NB4 (cell line): ENCODE results near the gene CD44.

Experiments used
- DNase-seq: peaks from one replicate; pipeline ENCODE4 v3.0.0; 2010; ENCODE audit warnings: low read depth
- H3K4me3 ChIP-seq: one replicate; pipeline ENCODE4 v1.5.1; 2011; ENCODE audit warnings: mild to moderate bottlenecking, low read depth, low read length, moderate library complexity
- MAX ChIP-seq: IDR thresholded peaks from 2 replicates; pipeline ENCODE4 v1.6.1; 2011; ENCODE audit warnings: low read depth, low read length
- MYC ChIP-seq: IDR thresholded peaks from 2 replicates; pipeline ENCODE4 v1.6.1; 2011; ENCODE audit warnings: low read depth, low read length
- POLR2A ChIP-seq: IDR thresholded peaks from 2 replicates; pipeline ENCODE4 v1.6.1; 2011; ENCODE audit warnings: mild to moderate bottlenecking; ENCODE audit not compliant: insufficient read length; ENCODE audit errors: extremely low read depth
- TF ChIP-seq, protein P1 (sequence below): IDR thresholded peaks from one replicate; pipeline ENCODE4 v1.5.1; 2012; ENCODE audit warnings: low read depth, low read length

Gene CD44

GRCh38 chr11:35177370-35177769 is 38.4 kb downstream of the CD44 start:
- DNase-seq = no peak
- no peak overlapping the region for H3K4me3 ChIP-seq
- no peak for TF ChIP-seq MAX
- TF ChIP-seq, protein P1, sequence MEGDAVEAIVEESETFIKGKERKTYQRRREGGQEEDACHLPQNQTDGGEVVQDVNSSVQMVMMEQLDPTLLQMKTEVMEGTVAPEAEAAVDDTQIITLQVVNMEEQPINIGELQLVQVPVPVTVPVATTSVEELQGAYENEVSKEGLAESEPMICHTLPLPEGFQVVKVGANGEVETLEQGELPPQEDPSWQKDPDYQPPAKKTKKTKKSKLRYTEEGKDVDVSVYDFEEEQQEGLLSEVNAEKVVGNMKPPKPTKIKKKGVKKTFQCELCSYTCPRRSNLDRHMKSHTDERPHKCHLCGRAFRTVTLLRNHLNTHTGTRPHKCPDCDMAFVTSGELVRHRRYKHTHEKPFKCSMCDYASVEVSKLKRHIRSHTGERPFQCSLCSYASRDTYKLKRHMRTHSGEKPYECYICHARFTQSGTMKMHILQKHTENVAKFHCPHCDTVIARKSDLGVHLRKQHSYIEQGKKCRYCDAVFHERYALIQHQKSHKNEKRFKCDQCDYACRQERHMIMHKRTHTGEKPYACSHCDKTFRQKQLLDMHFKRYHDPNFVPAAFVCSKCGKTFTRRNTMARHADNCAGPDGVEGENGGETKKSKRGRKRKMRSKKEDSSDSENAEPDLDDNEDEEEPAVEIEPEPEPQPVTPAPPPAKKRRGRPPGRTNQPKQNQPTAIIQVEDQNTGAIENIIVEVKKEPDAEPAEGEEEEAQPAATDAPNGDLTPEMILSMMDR = no peak
- no peak for TF ChIP-seq MYC
- TF ChIP-seq POLR2A = no peak

GRCh38 chr11:35178067-35178805 is 39.3 kb downstream of the CD44 start:
- H3K4me3 ChIP-seq = no peak overlapping the region
- DNase-seq = no peak
- TF ChIP-seq POLR2A (no peak), MAX (no peak), MYC (no peak)
- TF ChIP-seq, protein P1 = no peak

DNA sequence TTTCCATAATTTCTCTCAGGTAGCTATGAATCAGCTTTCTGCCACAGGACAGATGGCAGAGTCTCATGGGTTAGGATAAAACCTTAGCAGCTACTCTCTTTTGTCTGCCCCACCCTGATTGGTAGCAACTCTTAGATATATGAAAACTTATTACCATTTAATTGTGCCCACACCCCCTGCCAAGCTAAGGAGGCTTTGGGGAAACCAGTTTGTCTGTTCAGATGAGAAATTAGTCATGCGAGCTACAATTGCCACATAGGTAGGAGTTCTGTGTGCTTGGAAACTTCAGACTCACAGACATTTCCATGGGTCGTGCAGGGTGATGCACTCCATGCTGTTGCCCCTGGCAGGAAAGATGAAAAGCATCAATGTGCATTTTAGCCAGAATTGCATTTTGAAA is 39.9 kb downstream of the CD44 start:
- TF ChIP-seq POLR2A (no peak), MAX (no peak), MYC (no peak)
- TF ChIP-seq, protein P1 = no peak
- H3K4me3 ChIP-seq = no peak overlapping the region
- DNase-seq = peak; percentile 16

GRCh38 chr11:35179466-35180135 is 40.6 kb downstream of the CD44 start:
- TF ChIP-seq MAX (no peak), MYC (no peak), POLR2A (no peak)
- TF ChIP-seq, protein P1 = no peak
- no peak overlapping the region for H3K4me3 ChIP-seq
- DNase-seq = no peak

DNA sequence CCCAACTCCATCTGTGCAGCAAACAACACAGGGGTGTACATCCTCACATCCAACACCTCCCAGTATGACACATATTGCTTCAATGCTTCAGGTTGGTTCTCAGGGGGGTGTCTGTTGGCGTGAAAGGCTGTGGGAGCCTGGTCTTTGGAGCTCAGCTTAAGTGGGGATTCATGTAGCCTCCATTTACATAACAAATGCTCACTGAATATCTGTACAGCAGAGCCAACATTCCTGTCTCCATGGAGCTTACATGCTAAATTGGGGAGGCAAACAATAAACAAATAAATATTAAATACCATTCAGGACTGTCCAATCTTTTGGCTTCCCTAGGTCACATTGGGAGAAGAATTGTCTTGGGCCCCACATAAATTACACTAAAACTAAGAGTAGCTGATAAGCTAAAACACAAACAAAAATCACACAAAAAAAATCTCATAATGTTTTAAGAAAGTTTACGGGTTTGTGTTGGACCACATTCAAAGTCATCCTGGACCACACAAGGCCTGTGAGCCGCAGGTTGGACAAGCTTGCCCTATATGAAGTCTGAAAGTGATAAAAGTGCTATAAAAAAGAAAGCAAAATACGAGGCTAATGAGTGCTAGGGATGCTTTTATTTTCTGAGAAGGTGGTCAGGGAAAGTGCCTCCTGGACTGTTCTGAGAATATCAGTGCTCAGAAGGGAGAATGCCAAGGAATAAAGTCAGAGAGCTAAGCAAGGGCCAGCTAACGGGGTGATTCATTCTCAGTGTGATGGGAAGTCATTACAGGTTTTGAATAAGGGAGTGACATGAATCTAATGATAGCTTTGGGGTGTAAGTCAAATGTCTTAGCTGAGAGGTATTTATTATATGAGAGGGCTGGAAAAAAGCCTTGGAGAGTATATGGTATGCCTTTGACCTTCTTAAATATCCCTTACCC is 41.6 kb downstream of the CD44 start:
- no peak overlapping the region for H3K4me3 ChIP-seq
- TF ChIP-seq MAX = no peak
- TF ChIP-seq MYC = no peak
- no peak for DNase-seq
